NCI-H524 (cell line): Measurements from ENCODE around the gene C1orf74.

ENCODE experiments used
- DNase-seq, 2 experiments: peaks; one replicate each; lab custom pipeline; 2025; lab: John Stamatoyannopoulos, UW

C1orf74 gene

GRCh38 chr1:209746451-209747165, 37.8 kb downstream of the C1orf74 start:
- no peak for DNase-seq

GRCh38 chr1:209743145-209743482, 41.2 kb downstream of the C1orf74 start:
- DNase-seq: no peak

GRCh38 chr1:209742409-209743144, 41.8 kb downstream of the C1orf74 start:
- DNase-seq: no peak

- DNase-seq: no peak
These were observed 42.5 kb downstream of the C1orf74 start for GRCh38 chr1:209741889-209742288.

GRCh38 chr1:209741193-209741592, 43.2 kb downstream of the C1orf74 start:
- DNase-seq: no peak

GRCh38 chr1:209738270-209738669, 46.1 kb downstream of the C1orf74 start:
- no peak for DNase-seq

GRCh38 chr1:209737118-209737505, 47.2 kb downstream of the C1orf74 start:
- DNase-seq: no peak

- no peak for DNase-seq
These were observed 47.8 kb downstream of the C1orf74 start for GRCh38 chr1:209736490-209737117.

GRCh38 chr1:209733409-209734192, 50.8 kb downstream of the C1orf74 start:
- DNase-seq: no peak

GRCh38 chr1:209732725-209733124, 51.6 kb downstream of the C1orf74 start:
- no peak for DNase-seq

GRCh38 chr1:209729436-209729835, 54.9 kb downstream of the C1orf74 start:
- DNase-seq: no peak
